Stomach smooth muscle (tissue), 2 donors: ENCODE measurements around the gene NINJ2.
"Not testable (repeated sequence)": the region's sequence is repeated elsewhere in the genome, so short reads cannot be mapped to it uniquely, and the experiment has no call there.

ENCODE experiments used
- H3K27ac ChIP-seq: one replicate; pipeline ENCODE4 v1.7.0; 2013; ENCODE audit warnings: mild to moderate bottlenecking, low read length, inconsistent platforms
- H3K27me3 ChIP-seq, 2 donors: one replicate each; pipeline ENCODE4 v1.7.0; 2013; ENCODE audit warnings: low read length in 2 of 2; ENCODE audit not compliant: insufficient read depth in 2 of 2, control insufficient read depth in 1 of 2
- H3K36me3 ChIP-seq, 2 donors: one replicate each; pipeline ENCODE4 v1.7.0; 2013; ENCODE audit warnings: low read length in 2 of 2; ENCODE audit not compliant: control insufficient read depth in 2 of 2, insufficient read depth in 2 of 2
- H3K4me1 ChIP-seq: one replicate; pipeline ENCODE4 v1.7.0; 2013; ENCODE audit warnings: low read length; ENCODE audit not compliant: control insufficient read depth, insufficient read depth
- H3K4me3 ChIP-seq, 2 donors: one replicate each; pipeline ENCODE4 v1.7.0; 2013; ENCODE audit warnings: low read length in 2 of 2
- H3K9ac ChIP-seq, 2 donors: one replicate each; pipeline ENCODE4 v1.7.0; 2013; ENCODE audit warnings: low read length in 2 of 2, mild to moderate bottlenecking in 1 of 2
- H3K9me3 ChIP-seq, 2 donors: one replicate each; pipeline ENCODE4 v1.7.0; 2013; ENCODE audit warnings: low read length in 2 of 2; ENCODE audit not compliant: control insufficient read depth in 2 of 2
- donor health status: healthy.
- donor health status: Pancreatic carcinoma.

The NINJ2 gene

GRCh38 chr12:583251-583869 lies 79.9 kb downstream of the NINJ2 start:
- Histone ChIP-seq H3K9me3 (peaks cover 0 to under 1% of the 10 kb centered on the region in 2 donors), H3K36me3 (no peaks in the 10 kb centered on the region), H3K4me1 (no peaks in the 10 kb centered on the region), H3K9ac (no peak overlapping the region), H3K4me3 (no peak overlapping the region), H3K27ac (no peak overlapping the region), H3K27me3 (no peaks in the 10 kb centered on the region)

GRCh38 chr12:581746-582145 lies 81.5 kb downstream of the NINJ2 start:
- Histone ChIP-seq H3K4me1 (peaks cover 1% of the 10 kb centered on the region), H3K27ac (no peak overlapping the region), H3K4me3 (no peak overlapping the region), H3K27me3 (no peaks in the 10 kb centered on the region), H3K36me3 (no peaks in the 10 kb centered on the region), H3K9ac (no peak overlapping the region), H3K9me3 (no peaks in the 10 kb centered on the region)

- Histone ChIP-seq H3K4me3 (no peak overlapping the region), H3K9me3 (no peaks in the 10 kb centered on the region), H3K9ac (no peak overlapping the region), H3K27ac (no peak overlapping the region), H3K36me3 (no peaks in the 10 kb centered on the region), H3K4me1 (peaks cover 5% of the 10 kb centered on the region), H3K27me3 (no peaks in the 10 kb centered on the region)
Measured at GRCh38 chr12:581321-581720, 81.9 kb downstream of the NINJ2 start.

- Histone ChIP-seq H3K9ac (no peak overlapping the region), H3K36me3 (no peaks in the 10 kb centered on the region), H3K9me3 (no peaks in the 10 kb centered on the region), H3K27ac (no peak overlapping the region), H3K4me3 (no peak overlapping the region), H3K27me3 (no peaks in the 10 kb centered on the region), H3K4me1 (peaks cover 10% of the 10 kb centered on the region)
Measured at GRCh38 chr12:580813-581212, 82.4 kb downstream of the NINJ2 start.

GRCh38 chr12:579420-580110 lies 83.7 kb downstream of the NINJ2 start:
- Histone ChIP-seq H3K9ac (no peak overlapping the region), H3K4me3 (no peak overlapping the region), H3K4me1 (peaks cover 22% of the 10 kb centered on the region), H3K9me3 (no peaks in the 10 kb centered on the region), H3K27me3 (no peaks in the 10 kb centered on the region), H3K27ac (no peak overlapping the region), H3K36me3 (no peaks in the 10 kb centered on the region)

- no peak overlapping the region for H3K27ac ChIP-seq
- no peak overlapping the region for H3K4me3 ChIP-seq
Measured at GRCh38 chr12:578748-579419, 84.4 kb downstream of the NINJ2 start.

GRCh38 chr12:577994-578747 lies 85.1 kb downstream of the NINJ2 start:
- not testable (repeated sequence) for H3K9ac ChIP-seq, H3K36me3 ChIP-seq, H3K4me3 ChIP-seq, H3K27me3 ChIP-seq, H3K27ac ChIP-seq, H3K9me3 ChIP-seq
- H3K4me1 ChIP-seq: peaks cover 23% of the 10 kb centered on the region

More at GRCh38 chr12:578748-579419, 84.4 kb downstream of the NINJ2 start:
- Histone ChIP-seq H3K9ac (no peak overlapping the region), H3K4me1 (peaks cover 23% of the 10 kb centered on the region), H3K36me3 (no peaks in the 10 kb centered on the region), H3K27me3 (no peaks in the 10 kb centered on the region), H3K9me3 (peaks cover 0 to 4% of the 10 kb centered on the region in 2 donors)

GRCh38 chr12:576615-577110 lies 86.6 kb downstream of the NINJ2 start:
- Histone ChIP-seq H3K9me3 (peaks cover 0 to 4% of the 10 kb centered on the region in 2 donors), H3K4me3 (peak overlapping the region; percentile 34 to 63), H3K9ac (peak overlapping the region in 1 of 2 donors; percentile 29), H3K4me1 (peaks cover 29% of the 10 kb centered on the region), H3K36me3 (no peaks in the 10 kb centered on the region), H3K27ac (no peak overlapping the region), H3K27me3 (no peaks in the 10 kb centered on the region)

GRCh38 chr12:575948-576614 lies 87.2 kb downstream of the NINJ2 start:
- H3K27ac ChIP-seq: peak overlapping the region; percentile 60
- H3K36me3 ChIP-seq: no peaks in the 10 kb centered on the region
- peak overlapping the region; percentile 34 to 63 for H3K4me3 ChIP-seq
- H3K9ac ChIP-seq: peak overlapping the region in 1 of 2 donors; percentile 29
- H3K27me3 ChIP-seq: no peaks in the 10 kb centered on the region
- peaks cover 35% of the 10 kb centered on the region for H3K4me1 ChIP-seq
- peaks cover 0 to 4% of the 10 kb centered on the region in 2 donors for H3K9me3 ChIP-seq

GRCh38 chr12:575129-575502 lies 88.1 kb downstream of the NINJ2 start:
- H3K4me3 ChIP-seq: no peak overlapping the region
- H3K36me3 ChIP-seq: no peaks in the 10 kb centered on the region
- H3K9me3 ChIP-seq: peaks cover 0 to 4% of the 10 kb centered on the region in 2 donors
- peak overlapping the region in 1 of 2 donors; percentile 9 for H3K9ac ChIP-seq
- H3K27ac ChIP-seq: peak overlapping the region; percentile 60
- peaks cover 45% of the 10 kb centered on the region for H3K4me1 ChIP-seq
- no peaks in the 10 kb centered on the region for H3K27me3 ChIP-seq
